Muscle of leg (tissue), 11 donors: ENCODE measurements around the gene CLDN12. TPM values are rescaled to one million over a fixed set of nuclear protein-coding genes. Genes with fewer than 3 reads are reported as not detected.

Source experiments
- DNase-seq: peaks from one replicate; pipeline ENCODE4 v3.0.0; 2013
- H3K27ac ChIP-seq: one replicate; pipeline ENCODE4 v1.5.1; 2013; ENCODE audit warnings: mild to moderate bottlenecking, low read length, control low read depth
- H3K27me3 ChIP-seq: one replicate; pipeline ENCODE4 v1.6.1; 2013; ENCODE audit warnings: low read length; ENCODE audit not compliant: control insufficient read depth, insufficient read depth
- H3K36me3 ChIP-seq: one replicate; pipeline ENCODE4 v1.6.1; 2013; ENCODE audit warnings: low read length; ENCODE audit not compliant: control insufficient read depth, insufficient read depth
- H3K4me1 ChIP-seq: one replicate; pipeline ENCODE4 v1.6.1; 2013; ENCODE audit warnings: low read length; ENCODE audit not compliant: control insufficient read depth, insufficient read depth
- H3K4me3 ChIP-seq: one replicate; pipeline ENCODE4 v1.5.1; 2013; ENCODE audit warnings: low read length, control low read depth
- H3K9me3 ChIP-seq: replicated peaks from 2 replicates; pipeline ENCODE4 v1.6.1; 2013; ENCODE audit warnings: low read depth, low read length; ENCODE audit not compliant: control insufficient read depth
- WGBS: methylation state at CpG from one replicate; pipeline ENCODE4 v1.1.5; 2013; ENCODE audit warnings: missing lambda C conversion rate; ENCODE audit not compliant: insufficient coverage; 5-methylcytosine and 5-hydroxymethylcytosine counted together
- polyA plus RNA-seq, 8 donors: library from polyadenylated mRNA; unstranded; fragments of 120-200 nt; gene quantifications; one replicate each; pipeline versions ENCODE4 v1.2.1 to v1.2.3, GENCODE V29; 2013; ENCODE audit warnings: inconsistent platforms in 1 of 8, low replicate concordance in 1 of 8; ENCODE audit not compliant: insufficient read length in 8 of 8, insufficient read depth in 1 of 8
- total RNA-seq: library from RNA; stranded (reverse); fragments of 120-200 nt; gene quantifications from one replicate; pipeline ENCODE4 v1.2.4, GENCODE V29; 2013

Gene CLDN12
- total and polyA plus RNA-seq, 9 donors, result 15.2 to 20.6 (median 18.4) TPM

DNA sequence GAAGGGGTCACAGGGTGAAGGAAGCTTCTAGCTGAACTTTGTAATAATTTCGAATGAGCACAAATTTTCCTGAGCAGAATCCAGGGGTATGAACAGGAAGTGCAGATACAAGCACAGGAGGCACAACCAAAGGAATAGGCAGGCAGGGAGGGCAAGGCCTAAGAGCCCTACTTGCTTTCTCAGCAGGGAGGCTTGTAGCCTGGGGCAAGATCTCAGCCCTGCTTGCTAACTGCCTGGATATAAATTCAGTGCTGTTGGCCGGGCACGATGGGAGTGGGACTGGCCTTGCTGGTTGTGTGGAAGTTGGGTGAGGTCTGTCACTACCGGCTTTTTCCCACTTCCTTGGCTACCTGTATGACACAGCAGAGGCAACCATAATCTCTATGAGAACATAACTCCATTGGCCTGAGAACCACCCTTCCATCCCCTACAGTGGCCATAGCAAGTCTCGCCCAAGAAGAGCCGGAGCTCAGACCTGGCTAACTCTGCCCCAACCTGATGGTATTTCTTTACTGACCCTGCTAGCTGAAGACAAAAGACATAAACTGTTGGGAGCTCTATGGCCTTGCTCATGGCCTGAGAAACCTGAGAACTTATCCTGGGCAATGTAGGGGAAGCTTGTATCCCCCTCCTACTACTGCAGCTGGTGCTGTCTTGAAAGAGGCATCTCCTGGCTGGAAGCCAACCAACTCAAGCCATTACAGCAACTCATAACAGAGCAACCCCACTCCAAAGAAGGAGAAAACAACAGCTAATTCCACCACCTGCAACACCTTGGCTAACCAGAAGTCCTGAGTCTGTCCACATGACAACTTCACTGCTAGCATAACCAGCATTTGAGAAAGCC lies 27.6 kb downstream of the CLDN12 start:
- DNase-seq, result peak; percentile 60
- H3K4me1 ChIP-seq, result peaks cover 10% of the 10 kb centered on the region

DNA sequence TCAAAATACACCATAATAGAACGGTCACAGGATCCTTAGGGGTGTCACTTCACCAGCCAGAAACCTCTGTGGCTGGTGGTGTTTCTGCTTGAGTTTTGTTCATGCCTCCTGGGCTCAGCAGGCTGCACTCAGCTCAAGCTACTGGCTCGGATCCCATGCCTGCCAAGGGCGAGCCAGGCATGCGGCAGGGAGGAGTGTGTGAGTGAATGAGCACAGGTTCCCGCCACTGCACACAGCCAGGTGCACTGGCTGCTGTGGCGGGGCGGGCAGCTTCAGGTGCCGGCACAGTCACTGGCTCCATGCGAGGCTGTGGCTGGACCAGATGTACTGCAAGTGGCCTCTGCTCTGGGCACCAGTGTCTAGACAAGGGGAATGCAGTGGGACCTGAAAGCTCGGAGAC lies 29.5 kb downstream of the CLDN12 start:
- 84% methylated on average over 7 of the region's 10 CpGs for WGBS
- no peak overlapping the region for H3K4me3 ChIP-seq

More for the DNA sequence above, 27.6 kb downstream of the CLDN12 start:
- Histone ChIP-seq H3K4me3 (no peak overlapping the region), H3K36me3 (no peaks in the 10 kb centered on the region), H3K9me3 (peaks cover 18% of the 10 kb centered on the region), H3K27ac (peak overlapping the region; percentile 69), H3K27me3 (no peaks in the 10 kb centered on the region)
- WGBS, result 80% methylated on average over 1 of the region's 6 CpGs

DNA sequence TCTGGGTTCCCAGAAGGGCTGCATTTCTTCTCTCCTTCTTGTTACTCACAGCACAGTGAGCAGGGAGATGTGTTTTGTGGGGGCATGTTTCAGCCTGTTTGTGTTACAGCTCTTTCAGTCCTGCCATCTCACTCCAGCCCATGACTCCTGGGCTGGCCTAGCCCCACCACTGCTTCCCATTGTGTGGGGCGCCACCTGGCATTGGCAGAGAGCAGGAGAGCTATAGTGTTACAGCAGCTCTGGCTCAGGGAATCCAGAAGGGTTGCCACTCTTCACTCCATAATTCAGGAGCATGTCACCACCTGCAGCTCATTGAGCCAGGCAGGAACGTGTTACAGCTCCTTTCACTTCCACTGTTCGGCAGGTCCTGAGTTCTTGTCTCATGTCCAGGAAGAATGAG lies 30.0 kb downstream of the CLDN12 start:
- DNase-seq, result no peak
- Histone ChIP-seq H3K9me3 (peaks cover 20% of the 10 kb centered on the region), H3K4me1 (peaks cover 10% of the 10 kb centered on the region), H3K4me3 (no peak overlapping the region), H3K36me3 (no peaks in the 10 kb centered on the region), H3K27me3 (no peaks in the 10 kb centered on the region), H3K27ac (no peak overlapping the region)
- WGBS, result 94% methylated on average over 2 of the region's 3 CpGs

More for the DNA sequence above, 29.5 kb downstream of the CLDN12 start:
- Histone ChIP-seq H3K9me3 (peaks cover 19% of the 10 kb centered on the region), H3K4me1 (peaks cover 10% of the 10 kb centered on the region), H3K27me3 (no peaks in the 10 kb centered on the region), H3K27ac (no peak overlapping the region), H3K36me3 (no peaks in the 10 kb centered on the region)
- DNase-seq, result no peak

DNA sequence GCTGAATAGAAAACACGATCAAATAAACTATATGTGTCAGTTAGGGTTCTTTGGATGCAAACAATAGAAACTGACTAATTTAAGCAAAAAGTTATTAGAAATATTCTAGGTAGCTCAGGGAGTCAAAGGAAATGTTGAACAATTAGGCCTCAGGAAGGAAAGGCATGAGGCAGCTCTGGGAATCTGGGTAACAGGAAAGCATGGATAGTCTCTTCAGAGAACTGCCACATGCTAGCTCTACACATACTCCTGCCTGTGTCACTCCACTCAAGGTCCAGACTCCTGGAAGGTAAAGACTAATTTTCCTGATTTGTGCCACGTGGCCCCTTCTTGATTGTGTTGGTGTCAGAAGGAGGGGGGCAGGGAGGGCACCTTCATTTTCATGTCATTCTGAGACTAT lies 42.4 kb downstream of the CLDN12 start:
- no peaks in the 10 kb centered on the region for H3K9me3 ChIP-seq
- no peaks in the 10 kb centered on the region for H3K36me3 ChIP-seq
- H3K27me3 ChIP-seq, result no peaks in the 10 kb centered on the region
- H3K4me3 ChIP-seq, result no peak overlapping the region
- WGBS, result 29% methylated on average over 1 of the region's 2 CpGs
- no peaks in the 10 kb centered on the region for H3K4me1 ChIP-seq
- DNase-seq, result no peak
- no peak overlapping the region for H3K27ac ChIP-seq

DNA sequence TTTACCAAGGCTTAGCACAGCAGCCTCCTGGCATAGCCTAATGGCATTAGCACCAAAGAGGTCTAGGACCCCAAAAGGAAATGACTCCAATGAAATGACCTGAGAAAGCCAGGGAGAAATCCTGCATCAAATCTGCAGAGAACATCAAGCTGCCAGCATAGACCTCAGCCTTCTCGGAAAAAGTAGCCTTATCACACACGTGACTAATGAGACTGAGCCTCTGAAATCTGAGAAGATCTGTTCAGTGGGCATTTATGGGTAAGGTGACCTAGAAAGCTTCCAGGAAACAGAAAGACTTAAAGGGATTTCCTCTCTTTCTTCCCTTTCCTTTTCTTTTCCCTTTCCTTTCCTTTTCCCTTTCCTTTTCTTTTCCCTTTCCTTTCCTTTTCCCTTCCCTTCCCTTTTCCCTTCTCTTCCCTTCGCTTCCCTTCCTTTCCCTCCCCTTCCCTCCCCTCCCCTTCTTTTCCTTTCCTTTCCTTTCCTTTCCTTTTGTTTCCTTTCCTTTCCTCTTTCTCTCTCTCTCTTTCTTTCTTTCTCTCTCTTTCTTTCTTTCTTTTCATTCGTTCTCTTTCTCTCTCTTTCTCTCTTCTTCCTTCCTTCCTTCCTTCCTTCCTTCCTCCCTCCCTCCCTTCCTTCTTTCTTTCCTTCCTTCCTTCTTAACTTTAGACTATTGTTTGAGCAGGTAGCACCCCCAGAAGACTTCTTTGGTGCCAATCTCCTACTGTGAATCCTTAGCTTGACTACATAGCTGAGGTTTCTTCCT lies 43.1 kb downstream of the CLDN12 start:
- Histone ChIP-seq H3K4me1 (no peaks in the 10 kb centered on the region), H3K4me3 (no peak overlapping the region), H3K9me3 (no peaks in the 10 kb centered on the region), H3K27me3 (no peaks in the 10 kb centered on the region), H3K36me3 (no peaks in the 10 kb centered on the region), H3K27ac (no peak overlapping the region)
- WGBS, result 95% methylated on average over 2 of the region's 4 CpGs
- DNase-seq, result no peak

DNA sequence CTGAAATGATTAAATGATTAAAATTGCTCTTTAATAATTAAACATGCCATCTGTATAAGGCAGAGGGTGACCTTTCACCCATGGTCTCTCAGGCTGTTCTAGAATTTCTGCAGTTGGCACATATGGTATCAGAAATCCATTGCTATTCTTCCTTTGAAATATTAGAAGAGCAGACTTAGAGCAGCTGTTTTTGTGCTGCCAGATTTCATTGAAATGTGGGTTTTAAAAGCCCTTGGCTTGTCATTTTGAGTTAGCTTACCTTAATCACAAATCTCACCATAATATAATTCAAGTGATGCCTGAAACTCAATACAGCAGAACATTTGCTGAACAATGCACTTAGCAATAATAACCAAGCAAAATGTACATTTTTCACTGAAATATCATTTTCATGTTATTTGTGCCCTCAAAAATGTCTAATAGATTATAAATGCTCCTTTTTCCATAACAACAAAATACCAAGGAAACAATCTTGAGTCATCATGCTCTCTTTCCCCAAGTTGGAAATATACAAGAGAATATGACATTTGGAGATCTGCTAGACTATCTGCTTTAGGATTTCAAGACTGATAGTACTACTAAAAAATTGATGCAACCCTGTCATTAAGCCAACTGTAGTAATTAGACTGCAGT lies 50.1 kb downstream of the CLDN12 start:
- H3K4me1 ChIP-seq, result peaks cover 3% of the 10 kb centered on the region
- H3K27me3 ChIP-seq, result no peaks in the 10 kb centered on the region
- DNase-seq, result peak; percentile 13
- H3K4me3 ChIP-seq, result no peak overlapping the region
- no peaks in the 10 kb centered on the region for H3K36me3 ChIP-seq
- H3K27ac ChIP-seq, result no peak overlapping the region
- H3K9me3 ChIP-seq, result no peaks in the 10 kb centered on the region

DNA sequence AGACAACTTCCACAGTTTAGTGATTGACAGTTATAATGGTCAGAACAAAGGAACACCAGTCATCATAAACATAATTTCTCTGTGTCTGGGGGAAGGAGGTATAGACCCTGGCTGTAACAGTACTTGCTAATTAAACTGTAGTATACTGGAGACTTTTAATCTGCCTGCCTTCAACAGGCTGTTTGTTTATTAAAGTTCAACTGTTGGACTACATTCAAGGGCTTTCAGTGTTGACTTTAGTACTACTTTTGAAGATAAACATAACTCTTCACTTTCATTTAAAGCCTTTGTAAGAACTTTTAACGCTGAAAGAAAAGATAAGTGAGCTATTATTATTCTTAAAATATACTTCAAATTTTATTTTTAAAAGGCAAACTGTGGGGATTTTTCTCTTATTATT lies 50.7 kb downstream of the CLDN12 start:
- Histone ChIP-seq H3K27me3 (no peaks in the 10 kb centered on the region), H3K27ac (no peak overlapping the region), H3K4me1 (peaks cover 3% of the 10 kb centered on the region), H3K36me3 (no peaks in the 10 kb centered on the region), H3K4me3 (no peak overlapping the region), H3K9me3 (no peaks in the 10 kb centered on the region)
- no CpG with 5 or more reads among the region's 1 CpG for WGBS
- DNase-seq, result no peak

DNA sequence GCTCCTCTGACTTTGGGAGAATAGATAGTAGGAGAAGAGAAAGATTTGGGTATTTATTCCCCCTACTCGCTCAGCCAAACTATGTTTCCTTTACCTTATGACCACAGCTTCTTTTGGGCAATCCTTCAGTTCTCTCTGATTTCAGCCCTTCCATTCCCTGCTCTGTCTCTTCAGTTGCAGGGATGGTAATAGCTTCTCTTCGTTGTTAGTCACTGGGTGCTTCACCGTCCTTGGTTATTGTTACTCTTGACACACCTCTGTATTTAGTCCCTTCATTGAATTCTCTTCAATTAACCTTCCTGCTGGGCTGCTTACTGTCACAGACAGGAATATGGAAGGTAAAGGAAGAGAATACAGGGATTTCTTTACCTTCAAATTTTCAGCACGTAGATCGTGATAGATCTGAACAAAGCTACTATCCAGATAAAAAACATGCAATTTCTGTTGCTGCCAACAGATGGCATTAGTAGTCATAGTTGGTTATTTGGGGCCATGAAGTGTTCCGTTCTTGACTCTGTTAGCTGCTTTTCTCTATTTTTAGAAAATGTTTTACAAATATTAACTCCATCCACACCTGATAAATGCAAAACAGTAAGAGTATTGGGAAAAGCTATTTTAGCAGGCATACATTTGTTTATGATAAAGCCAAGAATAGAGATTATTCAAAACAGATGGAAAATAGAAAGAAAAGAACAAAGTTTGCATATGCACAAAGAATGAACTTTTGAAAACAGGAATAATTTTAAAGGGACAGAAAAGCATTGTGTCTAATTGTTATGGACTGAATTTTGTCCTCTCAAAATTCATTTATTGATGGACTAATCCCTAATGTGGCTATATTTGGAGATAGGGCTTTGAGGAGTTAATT lies 52.1 kb downstream of the CLDN12 start:
- Histone ChIP-seq H3K9me3 (no peaks in the 10 kb centered on the region), H3K27me3 (no peaks in the 10 kb centered on the region), H3K4me1 (peaks cover 3% of the 10 kb centered on the region), H3K36me3 (no peaks in the 10 kb centered on the region), H3K4me3 (no peak overlapping the region), H3K27ac (no peak overlapping the region)
- peak; percentile 73 for DNase-seq
- WGBS, result no CpG with 5 or more reads among the region's 6 CpGs

DNA sequence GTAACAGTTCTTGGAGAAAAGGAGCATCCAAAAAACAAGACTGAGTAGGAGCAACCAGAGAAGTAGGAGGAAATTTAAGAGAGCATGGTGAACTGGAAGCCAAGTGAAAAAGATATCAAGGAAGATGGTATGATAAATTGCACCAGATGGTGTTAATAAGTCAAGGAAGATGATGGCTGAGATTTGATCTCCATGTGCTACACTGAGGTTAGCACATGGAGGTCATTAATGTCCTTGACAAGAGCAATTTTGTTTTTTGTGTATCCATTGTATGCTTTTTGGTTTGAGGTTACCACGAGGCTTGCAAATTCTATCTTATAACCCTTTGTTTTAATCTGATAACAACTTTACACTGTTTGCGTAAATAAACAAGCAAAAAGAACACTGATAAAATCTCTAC lies 54.8 kb downstream of the CLDN12 start:
- no peak for DNase-seq
- no peaks in the 10 kb centered on the region for H3K9me3 ChIP-seq
- WGBS, result no CpG with 5 or more reads among the region's 2 CpGs
- peaks cover 2% of the 10 kb centered on the region for H3K4me1 ChIP-seq
- H3K27ac ChIP-seq, result no peak overlapping the region
- no peaks in the 10 kb centered on the region for H3K36me3 ChIP-seq
- no peak overlapping the region for H3K4me3 ChIP-seq
- no peaks in the 10 kb centered on the region for H3K27me3 ChIP-seq
